ENCODE measurements around the gene USP54. TPM values are rescaled to one million over a fixed set of nuclear protein-coding genes. Genes with fewer than 3 reads are reported as not detected.
"Not testable (repeated sequence)": the region's sequence is repeated elsewhere in the genome, so short reads cannot be mapped to it uniquely, and the experiment has no call there.

USP54 gene
- total RNA-seq, 1 experiment from 2014 or later: 12.1 TPM

- DNase-seq (ENCODE audit: low read depth): peak; percentile 39
Observed at GRCh38 chr10:73591935-73592699, 975 bp upstream of the USP54 start.

GRCh38 chr10:73589563-73590126 is 1.5 kb downstream of the USP54 start:
- DNase-seq (ENCODE audit: low read depth): peak; percentile 23

- DNase-seq (ENCODE audit: low read depth): no peak
Observed at GRCh38 chr10:73588656-73589055, 2.5 kb downstream of the USP54 start.

DNA sequence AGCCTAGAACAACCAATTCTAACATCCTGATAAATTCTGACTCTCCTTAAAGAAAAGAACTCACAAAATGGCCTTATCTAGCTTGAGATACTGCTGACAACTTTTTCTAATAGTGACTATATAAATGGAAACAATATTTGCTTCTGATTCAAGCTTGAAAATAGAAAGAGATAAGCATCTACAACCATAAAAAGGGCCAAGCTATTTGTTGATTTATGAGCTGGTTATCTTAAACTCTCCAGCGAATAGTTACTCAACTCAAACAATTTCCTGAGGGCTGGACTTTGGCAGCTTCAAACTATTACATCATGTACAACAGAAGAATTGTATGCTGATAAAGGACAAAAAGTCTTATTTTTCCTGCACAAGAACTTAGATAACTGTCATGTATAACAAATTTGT is 4.6 kb downstream of the USP54 start:
- peak; percentile 46 for DNase-seq (ENCODE audit: low read depth)

GRCh38 chr10:73585327-73585726 is 5.8 kb downstream of the USP54 start:
- DNase-seq (ENCODE audit: low read depth): peak; percentile 4

DNA sequence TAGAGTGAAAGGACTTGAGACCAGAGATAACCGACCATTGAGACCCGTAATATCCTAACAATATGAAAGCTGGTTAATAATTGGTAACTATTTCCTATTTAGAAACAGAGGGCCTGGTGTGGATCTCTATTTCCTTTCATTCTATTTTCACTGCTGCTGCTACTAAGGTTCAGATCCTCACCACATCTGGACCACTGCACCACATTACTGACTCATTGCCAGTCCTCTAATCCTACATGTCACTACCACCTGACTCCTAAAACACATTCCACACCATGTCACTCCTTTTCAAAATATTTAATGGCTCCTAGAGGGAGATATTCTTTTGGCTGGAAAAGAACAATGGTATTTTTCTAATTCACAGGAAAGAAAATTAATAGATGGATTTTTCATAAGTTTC is 6.4 kb downstream of the USP54 start:
- peak; percentile 16 for DNase-seq (ENCODE audit: low read depth)

- no peak for DNase-seq (ENCODE audit: low read depth)
Observed at GRCh38 chr10:73581918-73582317, 9.2 kb downstream of the USP54 start.

DNA sequence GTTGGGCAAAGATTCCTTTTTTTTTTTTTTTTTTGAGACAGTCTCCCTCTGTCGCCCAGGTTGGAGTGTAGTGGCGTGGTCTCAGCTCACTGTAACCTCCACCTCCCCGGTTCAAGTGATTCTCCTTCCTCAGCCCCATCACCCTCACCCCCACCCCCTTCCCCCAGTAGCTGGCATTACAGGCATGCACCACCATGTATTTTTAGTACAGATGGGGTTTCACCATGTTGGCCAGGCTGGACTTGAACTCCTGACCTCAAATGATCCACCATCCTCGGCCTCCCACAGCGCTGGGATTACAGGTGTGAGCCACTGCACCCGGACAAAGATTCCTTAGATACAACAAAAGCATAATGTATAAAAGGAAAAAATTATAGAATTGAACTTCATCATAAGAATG is 12.2 kb downstream of the USP54 start:
- not testable (repeated sequence) for DNase-seq (ENCODE audit: low read depth)

DNA sequence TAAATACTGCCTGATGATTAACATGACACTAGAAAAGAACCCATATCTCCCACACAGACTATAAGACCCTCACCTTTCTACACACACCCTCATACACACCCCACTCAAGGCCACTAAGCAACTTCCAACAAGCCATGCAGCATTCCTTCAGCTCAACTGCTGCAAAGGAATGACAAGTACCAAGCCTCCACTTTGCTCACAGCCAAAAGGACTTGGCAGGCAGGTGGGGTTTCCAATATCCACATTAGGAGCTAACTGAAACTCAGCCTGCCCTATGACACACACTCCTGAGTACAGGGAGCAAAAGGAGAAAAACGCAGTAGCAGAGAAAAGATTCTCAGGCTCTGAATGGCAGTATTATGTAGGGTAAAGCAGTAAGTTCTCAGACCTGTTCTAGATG is 13.4 kb downstream of the USP54 start:
- DNase-seq (ENCODE audit: low read depth): peak; percentile 33

DNA sequence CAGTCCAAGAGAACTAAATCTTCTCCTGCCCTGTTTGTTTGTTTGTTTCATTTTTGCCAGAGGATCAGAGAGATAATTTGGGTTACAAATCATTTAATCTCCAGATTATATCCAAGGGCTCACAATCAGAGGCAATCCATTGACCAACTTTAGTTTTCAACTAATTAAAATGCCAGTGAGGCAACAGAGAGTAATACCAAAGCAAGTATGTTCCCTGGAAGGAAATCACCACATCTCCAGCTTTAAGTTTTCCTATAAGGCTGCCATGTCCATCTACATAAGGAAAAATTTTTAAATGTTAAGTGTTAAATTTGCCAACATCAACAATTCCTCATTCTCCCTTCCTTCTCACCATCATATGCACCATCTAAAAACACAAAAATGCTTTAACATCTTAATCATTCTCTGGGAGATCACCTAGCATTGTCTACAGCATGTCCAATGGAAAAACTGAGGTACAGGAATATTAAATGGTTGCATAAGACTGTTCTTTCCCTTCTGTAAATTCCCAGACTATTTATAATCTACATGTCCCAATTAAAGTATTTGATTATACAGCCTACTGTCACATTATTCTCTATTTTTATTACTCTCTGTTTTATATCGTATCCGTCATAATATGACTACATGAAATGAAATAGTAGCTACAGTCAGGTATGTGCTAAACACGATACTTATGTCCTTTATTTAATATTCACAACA is 14.1 kb downstream of the USP54 start:
- DNase-seq (ENCODE audit: low read depth): no peak

DNA sequence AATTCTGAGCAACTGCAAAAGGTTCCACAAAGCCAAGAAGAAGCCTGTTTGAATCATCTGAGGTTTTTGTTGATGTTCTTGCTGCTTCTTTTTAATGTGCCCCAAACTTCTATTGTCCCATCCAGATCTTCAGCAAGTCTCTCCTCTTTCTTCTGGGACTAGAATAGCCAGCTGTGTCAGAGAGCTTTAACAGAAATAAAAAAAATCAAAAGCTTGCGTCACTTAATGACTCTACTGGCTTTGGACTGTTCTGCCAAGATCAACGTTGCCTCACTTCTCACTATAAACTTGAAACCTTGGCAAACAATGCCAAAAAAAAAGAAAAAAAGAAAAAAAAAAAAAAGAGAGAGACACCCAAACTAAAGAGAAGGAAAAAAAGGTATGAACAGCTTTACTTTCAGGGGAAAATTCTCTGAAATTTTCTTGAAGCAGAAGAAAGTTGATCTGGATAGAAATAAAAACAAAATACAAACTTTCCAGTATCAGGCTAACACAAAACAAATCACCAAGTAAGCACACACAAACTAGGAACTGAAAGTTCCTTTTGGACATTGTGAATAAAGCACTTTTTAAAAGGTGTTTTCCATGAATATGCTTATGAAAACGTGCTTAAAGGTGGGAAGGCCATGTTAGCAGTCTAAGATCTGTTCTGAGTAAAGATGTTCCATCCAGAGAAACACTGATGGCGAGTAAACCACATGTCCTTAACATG is 14.8 kb downstream of the USP54 start:
- peak; percentile 29 for DNase-seq (ENCODE audit: low read depth)

DNA sequence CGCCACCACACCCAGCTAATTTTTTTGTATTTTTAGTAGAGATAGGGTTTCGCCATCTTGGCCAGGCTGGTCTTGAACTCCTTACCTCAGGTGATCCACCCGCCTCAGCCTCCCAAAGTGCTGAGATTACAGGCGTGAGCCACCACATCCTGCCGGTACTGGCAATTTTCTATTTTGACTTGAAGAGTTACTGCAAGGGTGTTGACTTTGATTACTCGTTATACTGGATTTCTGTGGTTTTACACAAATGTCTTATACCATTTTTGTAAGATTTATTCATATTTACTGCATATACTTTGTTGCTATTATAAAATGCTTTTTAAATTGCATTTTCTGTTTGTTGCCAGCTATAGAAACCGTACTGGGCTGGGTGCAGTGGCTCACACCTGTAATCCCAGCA is 24.1 kb downstream of the USP54 start:
- DNase-seq (ENCODE audit: low read depth): not testable (repeated sequence)

DNA sequence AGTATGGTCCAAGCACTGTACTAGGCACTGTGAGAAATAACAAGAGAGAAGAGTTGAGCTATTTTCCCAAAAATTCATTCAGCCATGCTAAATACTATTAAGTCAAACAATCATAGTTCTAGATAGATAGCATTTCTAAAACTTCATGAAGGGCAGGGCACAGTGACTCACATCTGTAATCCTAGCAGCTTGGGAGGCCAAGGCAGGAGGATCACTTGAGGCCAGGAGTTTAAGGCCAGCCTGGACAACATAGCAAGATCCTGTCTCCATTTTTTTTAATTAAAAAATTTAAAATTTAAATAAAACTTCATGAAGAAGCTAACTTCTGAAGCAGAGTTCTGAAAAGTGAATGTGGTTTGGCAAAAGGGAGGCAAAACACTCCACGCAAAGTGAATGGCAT is 29.9 kb downstream of the USP54 start:
- no peak for DNase-seq (ENCODE audit: low read depth)

DNA sequence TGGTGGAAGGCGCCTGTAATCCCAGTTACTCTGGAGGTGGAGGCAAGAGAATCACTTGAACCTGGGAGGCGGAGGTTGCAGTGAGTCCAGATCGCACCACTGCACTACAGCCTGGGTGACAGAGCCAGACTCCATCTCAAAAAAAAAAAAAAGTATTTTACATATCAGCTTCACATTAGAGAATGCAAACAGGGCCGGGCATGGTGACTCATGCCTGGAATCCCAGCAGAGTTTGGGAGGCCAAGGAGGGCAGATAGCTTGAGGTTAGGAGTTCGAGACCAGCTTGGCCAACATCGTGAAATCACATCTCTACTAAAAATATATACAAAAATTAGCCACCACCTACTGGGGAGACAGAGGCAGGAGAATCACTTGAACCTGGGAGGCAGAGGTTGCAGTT is 31.6 kb downstream of the USP54 start:
- DNase-seq (ENCODE audit: low read depth): peak; percentile 23

DNA sequence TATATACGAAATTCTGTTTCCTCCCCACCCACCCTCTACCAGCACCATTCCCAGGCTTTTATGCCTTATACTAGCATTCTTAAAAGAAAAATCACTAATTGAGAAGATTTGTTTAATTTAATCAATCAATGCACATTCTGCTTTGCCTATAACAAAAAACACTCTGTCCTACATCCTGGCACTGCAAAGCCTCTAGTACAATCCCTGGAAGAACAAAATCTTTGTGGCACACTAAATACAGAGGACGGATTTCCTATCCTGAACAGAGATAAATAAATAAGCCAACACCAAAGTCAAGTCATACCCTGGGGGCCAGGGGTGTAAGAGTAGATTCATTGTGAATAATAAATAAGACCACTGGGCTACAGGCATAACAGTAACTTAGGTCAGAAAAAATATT is 34.3 kb downstream of the USP54 start:
- DNase-seq (ENCODE audit: low read depth): no peak

GRCh38 chr10:73554721-73555120 is 36.4 kb downstream of the USP54 start:
- no peak for DNase-seq (ENCODE audit: low read depth)

DNA sequence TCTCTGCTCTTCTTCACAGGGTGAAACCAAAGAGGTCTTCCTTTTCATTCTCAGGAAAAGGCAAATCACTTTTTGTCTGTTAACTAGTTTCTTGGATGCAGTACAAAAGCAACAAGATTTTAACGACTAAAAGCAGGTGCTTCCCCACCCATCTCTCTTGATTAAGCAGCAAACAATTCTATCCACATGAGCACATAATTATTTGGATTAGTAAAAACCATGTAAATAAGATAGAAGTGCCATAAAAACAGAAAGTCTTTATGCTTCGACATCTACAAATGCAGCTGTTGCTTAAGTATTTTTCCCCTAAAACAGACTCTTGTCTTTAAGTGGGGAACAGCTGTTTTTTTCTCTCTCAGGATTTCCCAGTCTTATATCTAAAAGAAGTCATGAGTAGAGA is 37.4 kb downstream of the USP54 start:
- DNase-seq (ENCODE audit: low read depth): no peak

DNA sequence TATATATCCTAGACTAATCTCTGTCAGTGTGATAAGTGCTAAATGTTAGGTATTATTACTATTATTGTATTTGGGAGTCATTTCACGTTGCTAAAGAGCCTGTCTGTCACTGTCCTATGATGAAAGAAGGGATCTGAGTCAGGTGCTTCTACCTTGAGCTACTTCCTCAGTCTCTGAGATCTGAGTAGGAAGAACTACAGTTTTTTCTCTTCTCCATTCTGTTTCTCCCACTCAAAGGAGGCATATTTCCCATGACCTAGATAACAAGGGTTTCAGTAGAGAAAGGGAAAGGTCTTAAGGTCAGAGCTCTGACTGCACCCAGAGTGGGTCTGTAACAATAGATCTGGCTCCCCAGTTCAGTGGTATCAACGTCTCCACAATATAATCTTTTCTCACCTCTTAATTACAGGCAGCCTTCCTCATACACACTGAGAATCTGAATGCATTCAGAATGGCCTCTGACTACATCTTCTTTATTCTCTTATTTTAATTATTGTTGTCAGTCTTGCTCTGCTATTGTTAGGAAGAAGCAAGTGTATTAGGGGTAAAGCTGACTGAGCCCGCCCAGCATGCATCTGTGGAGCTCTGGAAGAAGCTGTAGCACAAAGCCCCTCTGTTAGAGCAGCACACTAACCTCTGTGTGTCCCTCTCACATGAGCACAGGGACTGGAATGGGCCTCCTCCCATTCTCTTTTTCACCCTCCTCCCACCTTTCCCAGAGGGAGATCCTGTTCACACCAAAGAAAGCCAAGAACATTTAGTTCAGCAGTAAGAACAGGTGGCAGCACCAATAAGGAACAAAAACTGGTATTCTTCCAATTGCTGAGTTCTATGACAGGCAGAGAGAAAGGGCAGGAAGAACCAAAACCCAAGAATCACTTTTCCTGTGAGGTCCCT is 38.1 kb downstream of the USP54 start:
- no peak for DNase-seq (ENCODE audit: low read depth)

DNA sequence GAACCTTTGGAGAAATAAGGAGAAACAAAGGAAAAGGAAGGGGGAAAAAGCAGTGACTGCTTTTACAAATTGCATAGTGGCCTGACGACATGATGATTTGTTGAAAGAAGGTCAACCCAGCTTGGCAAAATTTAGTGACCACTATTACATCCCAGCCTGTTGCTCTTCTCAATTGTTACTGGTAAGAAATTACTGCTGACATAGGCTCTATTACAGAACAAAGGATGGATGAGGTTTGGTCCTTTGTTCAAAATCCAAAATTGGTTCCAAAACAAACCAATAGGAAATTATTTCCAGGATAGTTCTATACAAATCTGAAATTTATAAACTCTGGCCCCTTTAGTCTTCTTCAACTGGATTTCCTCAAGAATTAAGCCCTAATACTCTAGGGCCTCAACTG is 39.6 kb downstream of the USP54 start:
- no peak for DNase-seq (ENCODE audit: low read depth)

DNA sequence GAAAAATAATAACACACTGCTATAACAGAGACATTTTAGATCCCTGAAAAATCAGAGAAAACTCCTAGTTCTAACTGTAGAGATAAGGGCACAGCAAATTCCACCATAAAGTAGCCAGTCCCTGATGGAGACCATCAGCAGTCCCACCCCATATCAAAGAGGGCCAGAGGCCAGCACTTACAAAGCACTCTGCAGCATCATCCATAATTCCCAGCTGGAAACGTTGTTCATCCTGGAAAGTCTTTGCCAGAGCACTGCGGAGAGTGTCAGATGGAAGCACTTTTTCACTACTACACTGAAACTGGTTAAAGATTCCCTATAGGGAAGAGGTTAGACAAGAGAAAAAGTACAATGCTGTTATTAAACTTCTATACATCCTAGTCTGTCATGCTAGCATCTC is 45.8 kb downstream of the USP54 start:
- no peak for DNase-seq (ENCODE audit: low read depth)

DNA sequence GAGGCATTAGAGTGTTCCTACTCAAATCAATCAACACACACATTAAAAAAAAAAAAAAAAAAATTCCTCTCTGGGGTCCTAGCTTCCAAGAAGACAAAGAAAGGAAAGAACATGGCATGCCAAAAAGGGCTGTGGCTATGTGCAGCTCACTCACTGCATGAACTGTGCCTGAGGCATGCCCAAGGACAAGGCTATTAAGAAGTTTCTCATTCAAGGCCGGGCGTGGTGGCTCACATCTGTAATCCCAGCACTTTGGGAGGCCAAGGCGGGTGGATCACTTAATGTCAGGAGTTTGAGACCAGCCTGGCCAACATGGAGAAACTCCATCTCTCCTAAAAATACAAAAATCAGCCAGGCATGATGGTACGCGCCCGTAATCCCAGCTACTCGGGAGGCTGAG is 53.4 kb downstream of the USP54 start:
- no peak for DNase-seq (ENCODE audit: low read depth)
